ENCODE measurements around the gene TMED8. TPM values are rescaled to one million over a fixed set of nuclear protein-coding genes. Genes with fewer than 3 reads are reported as not detected.

TMED8 gene
- total and polyA plus RNA-seq, 7 donors: 1.8 to 15.3 (median 13.6) TPM

GRCh38 chr14:77316195-77316505 is 60.7 kb downstream of the TMED8 start:
- H3K27me3 ChIP-seq: no peaks in the 10 kb centered on the region
- 32 to 33% methylated on average over 1 of the region's 1 CpG for WGBS, 2 donors
- intact Hi-C loops (cut with DNase I): loop anchor here (2.0 to 5.0 kb wide), 3 partner anchors 15 to 444 kb away; no protein-coding TSS in a partner anchor
- peak in 1 of 4 experiments; percentile 18 for TF ChIP-seq CTCF (IDR thresholded peaks at IDR 0.05)
- no peak for TF ChIP-seq EP300 (IDR thresholded peaks at IDR 0.05)
- no peak for TF ChIP-seq POLR2A (IDR thresholded peaks at IDR 0.05)
- TF ChIP-seq POLR2AphosphoS5 (IDR thresholded peaks at IDR 0.05): no peak
- no peaks in the 10 kb centered on the region for H3K9me3 ChIP-seq
- DNase-seq: peak; percentile 30
- H3K4me3 ChIP-seq: no peak overlapping the region
- H3K36me3 ChIP-seq: no peaks in the 10 kb centered on the region
- peak overlapping the region in 1 of 4 donors; percentile 59 for H3K27ac ChIP-seq
- H3K4me1 ChIP-seq: peaks cover 0 to 49% (median 44%) of the 10 kb centered on the region in 4 donors

- Histone ChIP-seq H3K27ac (peak overlapping the region in 3 of 4 donors; percentile 43 to 67 (median 59)), H3K4me3 (no peak overlapping the region), H3K36me3 (no peaks in the 10 kb centered on the region), H3K27me3 (no peaks in the 10 kb centered on the region), H3K9me3 (no peaks in the 10 kb centered on the region), H3K4me1 (peaks cover 0 to 46% (median 44%) of the 10 kb centered on the region in 4 donors)
- no peak for TF ChIP-seq POLR2A (IDR thresholded peaks at IDR 0.05)
- no peak for TF ChIP-seq POLR2AphosphoS5 (IDR thresholded peaks at IDR 0.05)
- TF ChIP-seq CTCF (IDR thresholded peaks at IDR 0.05): no peak
- TF ChIP-seq EP300 (IDR thresholded peaks at IDR 0.05): no peak
- WGBS, 2 donors: 79 to 81% methylated on average over 10 of the region's 10 CpGs
- DNase-seq: peak; percentile 30
- intact Hi-C loops (cut with DNase I): loop anchor here (5.0 kb wide), 2 partner anchors 162 to 442 kb away; no protein-coding TSS in a partner anchor
Observed at GRCh38 chr14:77314539-77315457, 62.1 kb downstream of the TMED8 start.

DNA sequence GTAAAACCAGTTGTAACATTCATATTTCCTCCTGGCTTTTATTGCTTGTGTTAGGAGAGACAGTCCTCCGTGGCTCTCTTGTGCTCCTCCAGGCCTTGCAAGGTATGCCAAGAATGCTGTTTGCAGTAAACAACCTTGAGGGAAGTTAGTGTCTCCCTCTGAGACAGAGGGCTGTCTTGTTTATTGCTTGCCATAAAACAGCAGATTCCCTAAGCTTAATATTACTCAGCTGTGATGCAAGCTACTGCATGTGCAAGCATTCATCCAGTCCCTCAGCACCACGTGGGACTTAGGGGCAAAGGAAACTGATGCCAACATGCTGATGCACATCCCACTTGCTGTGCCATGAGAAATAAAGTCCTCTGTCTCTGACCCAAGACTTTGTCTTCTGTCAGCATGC is 62.9 kb downstream of the TMED8 start:
- Histone ChIP-seq H3K36me3 (no peaks in the 10 kb centered on the region), H3K4me1 (peaks cover 0 to 41% (median 36%) of the 10 kb centered on the region in 4 donors), H3K9me3 (no peaks in the 10 kb centered on the region), H3K4me3 (no peak overlapping the region), H3K27ac (peak overlapping the region in 3 of 4 donors; percentile 43 to 67 (median 59)), H3K27me3 (no peaks in the 10 kb centered on the region)
- intact Hi-C loops (cut with DNase I): no loop called here
- peak; percentile 60 for DNase-seq
- TF ChIP-seq CTCF (IDR thresholded peaks at IDR 0.05) (no peak), EP300 (IDR thresholded peaks at IDR 0.05) (no peak), POLR2AphosphoS5 (IDR thresholded peaks at IDR 0.05) (peak in 1 of 4 donors; percentile 44), POLR2A (IDR thresholded peaks at IDR 0.05) (no peak)
- 6 to 47% methylated on average over 2 of the region's 2 CpGs for WGBS, 2 donors

DNA sequence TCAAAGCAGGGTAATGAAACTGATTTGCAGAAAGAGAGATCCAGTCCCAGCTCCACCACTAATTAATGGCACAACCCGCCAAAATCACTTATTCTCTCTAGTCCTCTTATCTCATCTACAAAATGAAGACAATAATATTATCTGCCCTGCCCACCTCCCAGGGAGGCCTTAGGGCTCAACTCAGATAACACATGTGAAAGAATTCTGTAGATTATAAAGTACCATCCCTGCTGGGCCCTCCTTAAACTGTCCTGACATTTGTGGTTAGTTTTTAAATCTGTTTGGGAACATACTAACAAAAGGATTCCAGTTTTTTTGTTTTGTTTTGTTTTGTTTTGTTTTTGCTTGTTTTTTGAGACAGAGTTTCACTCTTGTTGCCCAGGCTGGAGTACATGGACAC is 63.5 kb downstream of the TMED8 start:
- WGBS, 2 donors: 71 to 86% methylated on average over 1 of the region's 1 CpG
- Histone ChIP-seq H3K27ac (peak overlapping the region in 3 of 4 donors; percentile 43 to 67 (median 59)), H3K9me3 (no peaks in the 10 kb centered on the region), H3K36me3 (no peaks in the 10 kb centered on the region), H3K4me1 (peaks cover 0 to 36% (median 34%) of the 10 kb centered on the region in 4 donors), H3K4me3 (no peak overlapping the region), H3K27me3 (no peaks in the 10 kb centered on the region)
- TF ChIP-seq POLR2AphosphoS5 (IDR thresholded peaks at IDR 0.05) (no peak), CTCF (IDR thresholded peaks at IDR 0.05) (no peak), POLR2A (IDR thresholded peaks at IDR 0.05) (no peak), EP300 (IDR thresholded peaks at IDR 0.05) (no peak)
- DNase-seq: peak; percentile 5
- intact Hi-C loops (cut with DNase I): no loop called here

Measured in sigmoid colon (tissue), 7 donors.